ENCODE results near the gene ANKRD10. TPM values are rescaled to one million over a fixed set of nuclear protein-coding genes. Genes with fewer than 3 reads are reported as not detected.
"Not testable (repeated sequence)": the region's sequence is repeated elsewhere in the genome, so short reads cannot be mapped to it uniquely, and the experiment has no call there.

The ANKRD10 gene
- total and polyA plus RNA-seq, 2 of the 8 experiments (the other 6 are each of a cell fraction or from before 2014, with no cell fraction given) = 146 to 218 TPM

- H3K79me1 ChIP-seq (ENCODE audit: low read depth, low read length); H3K18ac ChIP-seq (ENCODE audit: extremely low read depth, low read length); POLR2A ChIA-PET (ENCODE audit: partially characterized antibody); H2BK15ac ChIP-seq (ENCODE audit: low read length); H3K14ac ChIP-seq (ENCODE audit: insufficient read length); FAIRE-seq; H2AFZ ChIP-seq (ENCODE audit: low read length); H2BK120ac ChIP-seq (replicated peaks; ENCODE audit: low read depth, low read length); H3K36me3 ChIP-seq (ENCODE audit: control insufficient read depth in 2 of 4, insufficient read depth in 4 of 4, low read length in 3 of 4); H2BK5ac ChIP-seq (ENCODE audit: low read depth, low read length); H2AK5ac ChIP-seq (ENCODE audit: low read depth, low read length); H3K23ac ChIP-seq (ENCODE audit: insufficient read length); H3K27me3 ChIP-seq (replicated peaks in 1 of 4; ENCODE audit: control insufficient read depth in 3 of 4, extremely low read depth in 1 of 4, insufficient read depth in 3 of 4, low read length in 3 of 4); H4K8ac ChIP-seq (ENCODE audit: extremely low read depth, insufficient read depth, low read length); H3K4me3 ChIP-seq (ENCODE audit: extremely low read depth in 1 of 4, insufficient read depth in 2 of 4, low read depth in 3 of 4, low read length in 4 of 4); H3K79me2 ChIP-seq (ENCODE audit: control insufficient read depth in 1 of 2, insufficient read depth in 2 of 2, low read length in 2 of 2); H3K4me2 ChIP-seq (ENCODE audit: insufficient read depth in 1 of 2, low read depth in 2 of 2, low read length in 2 of 2); H3K4me1 ChIP-seq (replicated peaks in 1 of 4; ENCODE audit: control insufficient read depth in 3 of 4, insufficient read depth in 4 of 4, low read length in 3 of 4); H3K23me2 ChIP-seq (ENCODE audit: low read depth, low read length); H3K9ac ChIP-seq (replicated peaks in 1 of 4; ENCODE audit: extremely low read depth in 1 of 4, low read depth in 3 of 4, low read length in 3 of 4); H3K9me3 ChIP-seq (ENCODE audit: insufficient read depth in 2 of 2, low read depth in 1 of 2, low read length in 1 of 2); H3K27ac ChIP-seq (ENCODE audit: low read depth, low read length); H3K4ac ChIP-seq (replicated peaks; ENCODE audit: insufficient read length, low read depth, low read length); DNase-seq (ENCODE audit: low read depth in 1 of 2, low spot score in 2 of 2); H4K5ac ChIP-seq (ENCODE audit: insufficient read length, low read depth, low read length); H2BK12ac ChIP-seq (ENCODE audit: low read depth, low read length); H4K91ac ChIP-seq (replicated peaks; ENCODE audit: insufficient read length, low read length); H2BK20ac ChIP-seq (ENCODE audit: low read length); H3K56ac ChIP-seq (replicated peaks; ENCODE audit: insufficient read length, low read depth, low read length); H4K20me1 ChIP-seq (replicated peaks in 1 of 2; ENCODE audit: control insufficient read depth in 1 of 2, insufficient read depth in 2 of 2, low read length in 2 of 2): not testable (repeated sequence)
- WGBS, 2 experiments (ENCODE audit: extremely low coverage in 1 of 2, insufficient coverage in 1 of 2, insufficient read length in 1 of 2, insufficient replicate concordance in 2 of 2, low coverage in 1 of 2, low lambda C conversion rate in 2 of 2, missing lambda C conversion rate in 1 of 2) = 92% methylated on average over 7 of the region's 10 CpGs; no CpG with 5 or more reads in 1 of the 2 experiments
- CTCF ChIA-PET (ENCODE audit: partially characterized antibody) = interaction anchor here (1.0 to 1.8 kb wide), 2 partner anchors 9 to 103 kb away, joined by 4 to 6 read pairs; no protein-coding TSS in a partner anchor
These were observed 32.5 kb upstream of the ANKRD10 start for GRCh38 chr13:110947338-110947737.

Measured in H1 (cell line).